Prostate gland (tissue), 2 donors: Measurements from ENCODE around the gene DRC7. TPM values are rescaled to one million over a fixed set of nuclear protein-coding genes. Genes with fewer than 3 reads are reported as not detected.
"Not testable (repeated sequence)": the region's sequence is repeated elsewhere in the genome, so short reads cannot be mapped to it uniquely, and the experiment has no call there.

ENCODE experiments used
- DNase-seq: peaks from one replicate; pipeline ENCODE4 v3.0.0-alpha.2; 2019; ENCODE audit warnings: low spot score
- H3K27ac ChIP-seq, 2 donors: fragments of 200-600 bp; sonication (generic); 2 replicates each; pipeline ENCODE4 v1.5.1; 2017 to 2019
- H3K27me3 ChIP-seq: fragments of 200-600 bp; sonication (generic); replicated peaks from 2 replicates; pipeline ENCODE4 v1.5.1; 2019; ENCODE audit not compliant: insufficient read depth
- H3K36me3 ChIP-seq, 2 donors: fragments of 200-600 bp; sonication (generic); 1 replicate in 1 of 2; 2 replicates in 1 of 2; pipeline versions ENCODE4 v1.5.1 to v1.8.1; 2017 to 2019
- H3K4me1 ChIP-seq: fragments of 200-600 bp; sonication (generic); replicated peaks from 2 replicates; pipeline ENCODE4 v1.5.1; 2019
- H3K4me3 ChIP-seq, 2 donors: fragments of 200-600 bp; sonication (generic); 2 replicates each; pipeline ENCODE4 v1.5.1; 2017 to 2019
- H3K9me3 ChIP-seq: fragments of 200-600 bp; sonication (generic); 2 replicates; pipeline ENCODE4 v1.5.1; 2017
- CTCF ChIP-seq, 4 experiments: fragments of 200-600 bp in 2 of 4; fragments of 450-650 bp in 2 of 4; sonication (generic) in 2 of 4; IDR thresholded peaks; 1 replicate in 3 of 4; 2 replicates in 1 of 4; pipeline ENCODE4 v1.5.1; 2016 to 2019; ENCODE audit warnings: antibody characterized with exemption in 4 of 4, mild to moderate bottlenecking in 2 of 4, moderate library complexity in 2 of 4
- POLR2A ChIP-seq: fragments of 450-650 bp; IDR thresholded peaks from one replicate; pipeline ENCODE4 v1.6.1; 2016; ENCODE audit warnings: antibody characterized with exemption, mild to moderate bottlenecking
- POLR2AphosphoS5 ChIP-seq: sonication (generic); formaldehyde crosslinking; IDR thresholded peaks from one replicate; pipeline ENCODE4 v1.6.1; 2017; ENCODE audit warnings: antibody characterized with exemption
- WGBS: methylation state at CpG from one replicate; pipeline ENCODE4 v1.1.5; 2018; 5-methylcytosine and 5-hydroxymethylcytosine counted together
- intact Hi-C: fragments of 100-400 bp; cut with DNase I; formaldehyde crosslinking; loops from one replicate; pipeline ENCODE4 v1.14.2; 2022
- total RNA-seq, 2 donors: library from RNA; depleted of rRNA; stranded (reverse); fragments of >200 nt; gene quantifications; one replicate each; pipeline ENCODE4 v1.1.0, GENCODE V29; 2016

DRC7 gene
- total RNA-seq, 2 donors from 2014 or later, result 5.5 TPM; not detected in 1

- DNase-seq, result no peak
- WGBS, result 91% methylated on average over 11 of the region's 11 CpGs
- no peak overlapping the region for H3K27ac ChIP-seq
- no peaks in the 10 kb centered on the region for H3K4me1 ChIP-seq
- H3K36me3 ChIP-seq, result no peaks in the 10 kb centered on the region
- H3K9me3 ChIP-seq, result no peaks in the 10 kb centered on the region
- H3K4me3 ChIP-seq, result no peak overlapping the region
- H3K27me3 ChIP-seq, result no peaks in the 10 kb centered on the region
- no peak for TF ChIP-seq POLR2AphosphoS5
- intact Hi-C loops, result no loop called here
These were observed 12.7 kb downstream of the DRC7 start for GRCh38 chr16:57707331-57707730.

GRCh38 chr16:57708168-57708567 lies 13.6 kb downstream of the DRC7 start:
- intact Hi-C loops, result no loop called here
- TF ChIP-seq POLR2A (no peak), POLR2AphosphoS5 (no peak), CTCF (IDR thresholded peaks at IDR 0.05) (no peak)
- Histone ChIP-seq H3K27ac (no peak overlapping the region), H3K9me3 (no peaks in the 10 kb centered on the region), H3K36me3 (no peaks in the 10 kb centered on the region), H3K4me1 (no peaks in the 10 kb centered on the region), H3K4me3 (no peak overlapping the region), H3K27me3 (no peaks in the 10 kb centered on the region)
- WGBS, result 93% methylated on average over 3 of the region's 3 CpGs
- no peak for DNase-seq

GRCh38 chr16:57709663-57710062 lies 15.1 kb downstream of the DRC7 start:
- DNase-seq, result no peak
- Histone ChIP-seq H3K4me1 (no peaks in the 10 kb centered on the region), H3K27ac (no peak overlapping the region), H3K36me3 (no peaks in the 10 kb centered on the region), H3K9me3 (no peaks in the 10 kb centered on the region), H3K27me3 (no peaks in the 10 kb centered on the region), H3K4me3 (no peak overlapping the region)
- no peak for TF ChIP-seq POLR2AphosphoS5
- no peak for TF ChIP-seq POLR2A
- intact Hi-C loops, result loop anchor here (10.0 kb wide), 1 partner anchor 55 kb away; no protein-coding TSS in a partner anchor
- 89% methylated on average over 3 of the region's 3 CpGs for WGBS

GRCh38 chr16:57711346-57711745 lies 16.7 kb downstream of the DRC7 start:
- intact Hi-C loops, result loop anchor here (10.0 kb wide), 1 partner anchor 57 kb away; no protein-coding TSS in a partner anchor
- Histone ChIP-seq H3K36me3 (no peaks in the 10 kb centered on the region), H3K9me3 (no peaks in the 10 kb centered on the region), H3K27me3 (no peaks in the 10 kb centered on the region), H3K27ac (no peak overlapping the region), H3K4me3 (no peak overlapping the region), H3K4me1 (no peaks in the 10 kb centered on the region)
- DNase-seq, result no peak
- 90% methylated on average over 5 of the region's 5 CpGs for WGBS
- TF ChIP-seq POLR2A (no peak), CTCF (IDR thresholded peaks at IDR 0.05) (no peak), POLR2AphosphoS5 (no peak)

GRCh38 chr16:57711993-57712392 lies 17.4 kb downstream of the DRC7 start:
- H3K27me3 ChIP-seq, result no peaks in the 10 kb centered on the region
- H3K4me3 ChIP-seq, result no peak overlapping the region
- H3K27ac ChIP-seq, result no peak overlapping the region
- H3K36me3 ChIP-seq, result no peaks in the 10 kb centered on the region
- no peaks in the 10 kb centered on the region for H3K4me1 ChIP-seq
- H3K9me3 ChIP-seq, result no peaks in the 10 kb centered on the region
- TF ChIP-seq CTCF (IDR thresholded peaks at IDR 0.05), result no peak
- DNase-seq, result no peak
- intact Hi-C loops, result loop anchor here (10.0 kb wide), 1 partner anchor 57 kb away; no protein-coding TSS in a partner anchor
- 89% methylated on average over 3 of the region's 3 CpGs for WGBS

- 75% methylated on average over 6 of the region's 6 CpGs for WGBS
- intact Hi-C loops, result loop anchor here (10.0 kb wide), 1 partner anchor 58 kb away; no protein-coding TSS in a partner anchor
- not testable (repeated sequence) for H3K9me3 ChIP-seq, DNase-seq, H3K27ac ChIP-seq, H3K36me3 ChIP-seq, H3K4me3 ChIP-seq, H3K27me3 ChIP-seq, H3K4me1 ChIP-seq
These were observed 18.0 kb downstream of the DRC7 start for GRCh38 chr16:57712569-57712968.
